Measurements from ENCODE around the gene CCDC187.
"Not testable (repeated sequence)": the region's sequence is repeated elsewhere in the genome, so short reads cannot be mapped to it uniquely, and the experiment has no call there.

- TF ChIP-seq POLR2A, POLR2AphosphoS5 (IDR thresholded peaks at IDR 0.05; ENCODE audit: low read depth, low read length): not testable (repeated sequence)
These were observed 16.1 kb upstream of the CCDC187 start for GRCh38 chr9:136319955-136320354.

Data from GM12892 (cell line).